ENCODE data around the gene SEMA3C. TPM values are rescaled to one million over a fixed set of nuclear protein-coding genes. Genes with fewer than 3 reads are reported as not detected.

The SEMA3C gene
- total RNA-seq, 6 donors from 2014 or later: 30.7 to 81.7 (median 50.1) TPM

GRCh38 chr7:80869821-80870751 is 48.8 kb downstream of the SEMA3C start:
- Histone ChIP-seq H3K9me3 (no peaks in the 10 kb centered on the region), H3K4me1 (no peaks in the 10 kb centered on the region), H3K27me3 (no peaks in the 10 kb centered on the region), H3K4me3 (no peak overlapping the region), H3K27ac (no peak overlapping the region), H3K36me3 (no peaks in the 10 kb centered on the region)
- TF ChIP-seq CTCF (IDR thresholded peaks at IDR 0.05): no peak
- TF ChIP-seq POLR2A (IDR thresholded peaks at IDR 0.05): no peak
- no peak for TF ChIP-seq POLR2AphosphoS5 (IDR thresholded peaks at IDR 0.05)
- no peak for TF ChIP-seq EP300 (IDR thresholded peaks at IDR 0.05)
- DNase-seq: no peak
- no peak for ATAC-seq (ENCODE audit: low FRiP score in 2 of 2)
- WGBS, 2 donors: 91 to 94% methylated on average over 6 of the region's 6 CpGs

- no peaks in the 10 kb centered on the region for H3K27me3 ChIP-seq
- no peaks in the 10 kb centered on the region for H3K9me3 ChIP-seq
- no peak overlapping the region for H3K4me3 ChIP-seq
- H3K36me3 ChIP-seq: no peaks in the 10 kb centered on the region
- no peak for ATAC-seq (ENCODE audit: low FRiP score in 2 of 2)
- WGBS, 2 donors: 67 to 73% methylated on average over 4 of the region's 4 CpGs
- TF ChIP-seq EP300 (IDR thresholded peaks at IDR 0.05) (no peak), POLR2AphosphoS5 (IDR thresholded peaks at IDR 0.05) (no peak), CTCF (IDR thresholded peaks at IDR 0.05) (no peak), POLR2A (IDR thresholded peaks at IDR 0.05) (no peak)
- no peak overlapping the region for H3K27ac ChIP-seq
- H3K4me1 ChIP-seq: no peaks in the 10 kb centered on the region
- DNase-seq: no peak
These were observed 49.6 kb downstream of the SEMA3C start for GRCh38 chr7:80869106-80869784.

DNA sequence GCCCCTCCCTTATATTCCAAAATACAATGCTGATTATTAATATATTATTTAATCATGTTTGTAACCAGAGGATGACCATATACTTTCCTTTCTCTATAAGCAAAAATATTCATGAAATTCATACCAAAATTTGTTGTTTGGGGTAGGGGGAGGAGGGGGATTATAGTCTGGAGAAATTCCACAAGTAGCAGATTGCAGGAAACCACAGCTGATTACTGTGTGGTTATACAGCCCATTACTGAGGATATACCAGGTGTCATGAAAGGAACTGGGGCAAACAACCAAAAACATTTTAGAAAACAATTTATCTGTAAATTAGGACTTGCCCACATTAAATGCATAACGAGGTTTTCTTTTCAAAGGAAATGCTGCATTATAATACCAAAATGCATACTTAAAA is 50.3 kb downstream of the SEMA3C start:
- WGBS, 2 donors: 70 to 79% methylated on average over 1 of the region's 1 CpG
- Histone ChIP-seq H3K4me3 (no peak overlapping the region), H3K4me1 (no peaks in the 10 kb centered on the region), H3K9me3 (no peaks in the 10 kb centered on the region), H3K27me3 (no peaks in the 10 kb centered on the region), H3K36me3 (no peaks in the 10 kb centered on the region), H3K27ac (no peak overlapping the region)
- DNase-seq (no peak), ATAC-seq (ENCODE audit: low FRiP score in 2 of 2) (no peak)
- TF ChIP-seq POLR2AphosphoS5 (IDR thresholded peaks at IDR 0.05): no peak
- no peak for TF ChIP-seq POLR2A (IDR thresholded peaks at IDR 0.05)
- TF ChIP-seq CTCF (IDR thresholded peaks at IDR 0.05): no peak
- TF ChIP-seq EP300 (IDR thresholded peaks at IDR 0.05): no peak

GRCh38 chr7:80860554-80860953 is 58.3 kb downstream of the SEMA3C start:
- no peaks in the 10 kb centered on the region for H3K36me3 ChIP-seq
- peaks cover 0 to 12% (median 8%) of the 10 kb centered on the region in 4 donors for H3K4me1 ChIP-seq
- no peak overlapping the region for H3K4me3 ChIP-seq
- ATAC-seq (ENCODE audit: low FRiP score in 2 of 2) (no peak), DNase-seq (no peak)
- no peak overlapping the region for H3K27ac ChIP-seq
- H3K9me3 ChIP-seq: no peaks in the 10 kb centered on the region
- no peak for TF ChIP-seq EP300 (IDR thresholded peaks at IDR 0.05)
- TF ChIP-seq POLR2AphosphoS5 (IDR thresholded peaks at IDR 0.05): no peak
- TF ChIP-seq POLR2A (IDR thresholded peaks at IDR 0.05): no peak
- no peak for TF ChIP-seq CTCF (IDR thresholded peaks at IDR 0.05)
- H3K27me3 ChIP-seq: no peaks in the 10 kb centered on the region
- WGBS, 2 donors: 75 to 77% methylated on average over 4 of the region's 4 CpGs

Data from upper lobe of left lung (tissue), 6 donors.